Stimulated activated naive CD8-positive, alpha-beta T cell treated with anti-CD3 and anti-CD28 coated beads, Interleukin-15, amount 100 ng/mL, for 72 hours (primary cell): ENCODE results near the gene CARNS1.
"Not testable (repeated sequence)": the region's sequence is repeated elsewhere in the genome, so short reads cannot be mapped to it uniquely, and the experiment has no call there.

Experiments used
- ATAC-seq: fragments of 150-1000 bp; cut with Tn5 transposase; 2 replicates; pipeline ENCODE4 v1.10.0; 2021; ENCODE audit warnings: mild to moderate bottlenecking, moderate library complexity
- DNase-seq, 2 donors: peaks; one replicate each; pipeline ENCODE4 v3.0.0; 2021 to 2022
- H3K27ac Mint-ChIP-seq, 2 donors: one replicate each; pipeline ENCODE4 v1.8.0; 2022; ENCODE audit warnings: mild to moderate bottlenecking in 2 of 2, mixed read lengths in 2 of 2, moderate library complexity in 2 of 2
- H3K27me3 Mint-ChIP-seq: one replicate; pipeline ENCODE4 v1.8.0; 2022; ENCODE audit warnings: mixed read lengths
- H3K4me1 Mint-ChIP-seq: one replicate; pipeline ENCODE4 v1.8.0; 2022; ENCODE audit warnings: mild to moderate bottlenecking, mixed read lengths
- H3K4me3 Mint-ChIP-seq, 2 donors: one replicate each; pipeline ENCODE4 v1.8.0; 2022; ENCODE audit warnings: mild to moderate bottlenecking in 2 of 2, mixed read lengths in 2 of 2, moderate library complexity in 1 of 2
- H3K9me3 Mint-ChIP-seq, 2 donors: one replicate each; pipeline ENCODE4 v1.8.0; 2022; ENCODE audit warnings: mixed read lengths in 2 of 2

Gene CARNS1

DNA sequence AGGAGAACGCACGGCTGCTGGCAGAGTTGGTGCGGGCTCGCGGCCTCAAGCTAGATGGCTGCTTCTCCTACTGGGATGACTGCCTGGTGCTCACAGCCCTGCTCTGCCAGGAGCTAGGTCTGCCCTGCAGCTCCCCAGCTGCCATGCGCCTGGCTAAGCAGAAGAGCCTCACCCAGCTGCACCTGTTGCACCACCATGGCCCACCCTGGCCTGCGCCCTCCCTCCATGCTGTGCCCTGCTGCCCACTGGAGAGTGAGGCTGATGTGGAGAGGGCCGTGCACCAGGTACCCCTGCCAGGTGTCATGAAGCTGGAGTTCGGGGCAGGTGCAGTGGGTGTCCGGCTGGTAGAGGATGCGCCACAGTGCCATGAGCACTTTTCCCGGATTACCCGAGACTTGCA is 8.0 kb downstream of the CARNS1 start:
- no peak for ATAC-seq
- H3K9me3 Mint-ChIP-seq = no peaks in the 10 kb centered on the region
- H3K4me3 Mint-ChIP-seq = no peak overlapping the region
- H3K27ac Mint-ChIP-seq = no peak overlapping the region
- H3K4me1 Mint-ChIP-seq = peaks cover 71% of the 10 kb centered on the region
- no peaks in the 10 kb centered on the region for H3K27me3 Mint-ChIP-seq
- DNase-seq = no peak

DNA sequence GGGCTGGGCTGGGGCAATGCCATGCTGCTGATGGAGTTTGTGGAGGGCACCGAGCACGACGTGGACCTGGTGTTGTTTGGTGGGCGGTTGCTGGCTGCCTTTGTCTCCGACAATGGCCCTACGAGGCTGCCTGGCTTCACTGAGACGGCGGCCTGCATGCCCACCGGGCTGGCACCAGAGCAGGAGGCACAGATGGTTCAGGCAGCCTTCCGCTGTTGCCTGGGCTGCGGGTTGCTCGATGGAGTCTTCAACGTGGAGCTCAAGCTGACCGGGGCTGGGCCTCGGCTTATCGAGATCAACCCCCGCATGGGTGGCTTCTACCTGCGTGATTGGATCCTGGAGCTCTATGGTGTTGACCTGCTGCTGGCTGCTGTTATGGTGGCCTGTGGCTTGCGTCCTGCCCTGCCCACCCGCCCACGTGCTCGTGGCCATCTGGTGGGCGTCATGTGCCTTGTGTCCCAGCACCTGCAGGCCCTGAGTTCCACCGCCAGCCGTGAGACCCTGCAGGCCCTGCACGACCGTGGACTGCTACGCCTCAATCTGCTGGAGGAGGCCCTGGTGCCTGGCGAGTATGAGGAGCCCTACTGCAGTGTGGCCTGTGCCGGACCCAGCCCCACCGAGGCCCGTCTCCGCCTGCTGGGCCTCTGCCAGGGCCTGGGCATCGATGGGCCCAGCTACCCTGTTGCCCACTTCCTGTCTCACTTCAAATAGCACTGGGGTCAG is 8.6 kb downstream of the CARNS1 start:
- no peaks in the 10 kb centered on the region for H3K27me3 Mint-ChIP-seq
- ATAC-seq (no peak), DNase-seq (no peak)
- peaks cover 67% of the 10 kb centered on the region for H3K4me1 Mint-ChIP-seq
- H3K27ac Mint-ChIP-seq = no peak overlapping the region
- no peaks in the 10 kb centered on the region for H3K9me3 Mint-ChIP-seq
- H3K4me3 Mint-ChIP-seq = no peak overlapping the region

DNA sequence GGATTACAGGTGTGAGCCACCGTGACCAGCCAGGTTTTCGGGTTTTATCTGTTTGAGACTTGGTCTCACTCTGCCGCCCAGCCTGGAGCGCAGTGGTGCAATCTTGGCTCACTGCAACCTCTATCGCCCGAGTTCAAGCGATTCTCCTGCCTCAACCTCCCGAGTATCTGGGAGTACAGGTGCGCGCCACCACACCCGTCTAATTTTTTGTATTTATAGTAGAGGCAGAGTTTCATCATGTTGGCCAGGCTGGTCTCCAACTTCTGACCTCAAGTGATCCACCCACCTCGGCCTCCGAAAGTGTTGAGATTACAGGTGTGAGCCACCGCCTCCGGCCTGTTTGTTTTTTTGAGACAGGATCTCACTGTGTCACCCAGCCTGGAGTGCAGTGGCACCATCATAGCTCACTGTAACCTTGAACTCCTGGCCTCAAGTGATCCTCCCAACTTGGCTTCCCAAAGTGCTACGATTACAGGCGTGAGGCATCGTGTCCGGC is 11.9 kb downstream of the CARNS1 start:
- H3K4me1 Mint-ChIP-seq = peaks cover 77% of the 10 kb centered on the region
- peak in 1 of 2 donors; percentile 27 for DNase-seq
- ATAC-seq, H3K27me3 Mint-ChIP-seq, H3K9me3 Mint-ChIP-seq: not testable (repeated sequence)
- H3K4me3 Mint-ChIP-seq = peak overlapping the region; percentile 89 to 95
- peak overlapping the region; percentile 96 to 97 for H3K27ac Mint-ChIP-seq

DNA sequence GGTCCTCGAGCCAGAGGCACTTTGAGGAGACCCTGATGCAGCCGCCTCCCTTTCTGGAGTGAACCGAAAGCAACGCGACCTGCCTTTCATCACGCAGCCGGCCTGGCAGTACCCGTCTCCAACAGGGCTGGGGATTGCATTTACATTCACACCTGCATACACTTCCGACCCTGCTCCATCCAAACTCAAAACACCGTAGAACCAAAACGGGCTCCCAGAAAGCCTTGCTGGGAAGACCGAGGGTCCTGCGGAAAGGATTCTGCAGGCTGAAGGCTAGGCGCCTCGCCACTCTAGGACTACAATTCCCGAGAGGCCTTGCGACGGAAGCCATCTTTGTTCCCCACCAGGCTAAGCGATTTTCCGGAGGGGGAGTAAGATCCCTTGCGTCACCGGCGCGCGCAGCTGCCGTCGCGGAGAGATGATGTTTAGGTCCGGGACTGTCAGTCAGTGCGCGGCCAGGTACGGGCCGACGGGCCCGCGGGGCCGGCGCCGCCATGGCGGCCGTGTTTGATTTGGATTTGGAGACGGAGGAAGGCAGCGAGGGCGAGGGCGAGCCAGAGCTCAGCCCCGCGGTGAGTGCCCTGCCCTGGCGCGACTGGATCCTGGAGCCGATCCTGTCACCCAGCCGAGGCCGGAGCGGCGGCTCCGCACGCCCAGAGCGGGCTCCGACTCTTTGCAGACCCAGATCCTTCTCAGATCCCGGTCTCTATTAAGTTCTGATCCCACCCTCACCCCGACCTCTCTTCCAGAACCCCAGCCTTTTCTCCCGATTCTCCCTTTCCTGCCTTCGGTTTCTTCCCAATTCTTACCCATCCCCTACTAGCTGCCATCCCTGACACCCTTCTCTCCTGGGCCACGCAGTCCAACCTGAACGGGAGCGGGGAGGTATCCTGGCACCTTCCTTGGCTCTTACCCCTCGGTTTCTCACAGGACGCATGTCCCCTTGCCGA is 12.8 kb downstream of the CARNS1 start, which contains the start of gene RPS6KB2:
Gene RPS6KB2, plus strand, starts transcription at position 443 of the 950 bp plus-strand sequence. Its CDS starts 52 bp downstream, at position 495.
- peak; percentile 98 for DNase-seq
- peak; percentile 93 for ATAC-seq
- Mint-ChIP-seq H3K4me3 (peak within 1 kb of the TSS; percentile 89 to 95), H3K27me3 (no peaks in the 10 kb centered on the region), H3K9me3 (no peaks in the 10 kb centered on the region), H3K27ac (peak within 1 kb of the TSS; percentile 96 to 97), H3K4me1 (peaks cover 77% of the 10 kb centered on the region)

DNA sequence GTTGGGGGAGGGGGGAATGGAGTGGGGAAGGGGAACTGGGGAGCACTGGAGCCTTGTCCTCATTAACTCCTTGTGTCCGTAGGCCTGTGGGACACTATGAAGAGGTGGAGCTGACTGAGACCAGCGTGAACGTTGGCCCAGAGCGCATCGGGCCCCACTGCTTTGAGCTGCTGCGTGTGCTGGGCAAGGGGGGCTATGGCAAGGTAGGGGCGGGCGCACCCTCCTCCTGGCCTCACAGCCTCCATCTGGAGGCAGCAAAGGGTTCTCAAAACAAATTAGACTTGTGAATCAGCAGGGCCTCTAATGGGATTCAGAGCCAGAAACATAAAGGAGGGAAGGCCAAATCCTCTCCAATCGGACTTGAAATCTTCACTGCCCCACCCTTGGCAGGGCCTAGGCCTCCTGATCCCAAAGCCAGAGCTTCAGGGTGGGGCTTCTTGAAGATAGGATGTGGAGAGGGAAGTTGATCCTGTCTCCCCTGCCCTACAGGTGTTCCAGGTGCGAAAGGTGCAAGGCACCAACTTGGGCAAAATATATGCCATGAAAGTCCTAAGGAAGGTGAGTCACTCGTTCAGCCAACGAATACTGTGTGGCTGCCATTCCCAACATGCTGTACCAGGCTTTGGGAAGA is 13.7 kb downstream of the CARNS1 start:
- DNase-seq (no peak), ATAC-seq (no peak)
- Mint-ChIP-seq H3K27me3 (no peaks in the 10 kb centered on the region), H3K27ac (peak overlapping the region; percentile 95 to 97), H3K4me1 (peaks cover 84% of the 10 kb centered on the region), H3K4me3 (peak overlapping the region; percentile 89 to 95), H3K9me3 (no peaks in the 10 kb centered on the region)

DNA sequence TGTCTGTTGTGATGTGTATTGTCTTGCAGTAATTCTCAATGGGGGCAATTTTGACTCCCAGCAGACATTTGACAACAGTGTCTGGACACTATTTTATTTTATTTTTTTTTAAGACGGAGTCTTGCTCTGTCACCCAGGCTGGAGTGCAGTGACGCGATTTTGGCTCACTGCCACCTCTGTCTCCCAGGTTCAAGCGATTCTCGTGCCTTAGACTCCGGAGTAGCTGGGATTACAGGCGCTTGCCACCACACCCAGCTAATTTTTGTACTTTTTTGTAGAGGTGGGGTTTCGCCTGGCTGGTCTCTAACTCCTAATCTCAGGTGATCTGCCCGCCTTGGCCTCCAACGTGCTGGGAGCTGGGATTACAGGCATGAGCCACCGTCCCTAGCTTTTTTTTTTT is 14.2 kb downstream of the CARNS1 start:
- DNase-seq (no peak), ATAC-seq (no peak)
- peak overlapping the region; percentile 52 to 95 for H3K4me3 Mint-ChIP-seq
- no peaks in the 10 kb centered on the region for H3K27me3 Mint-ChIP-seq
- peak overlapping the region; percentile 49 to 80 for H3K27ac Mint-ChIP-seq
- H3K4me1 Mint-ChIP-seq = peaks cover 85% of the 10 kb centered on the region
- H3K9me3 Mint-ChIP-seq = no peaks in the 10 kb centered on the region

DNA sequence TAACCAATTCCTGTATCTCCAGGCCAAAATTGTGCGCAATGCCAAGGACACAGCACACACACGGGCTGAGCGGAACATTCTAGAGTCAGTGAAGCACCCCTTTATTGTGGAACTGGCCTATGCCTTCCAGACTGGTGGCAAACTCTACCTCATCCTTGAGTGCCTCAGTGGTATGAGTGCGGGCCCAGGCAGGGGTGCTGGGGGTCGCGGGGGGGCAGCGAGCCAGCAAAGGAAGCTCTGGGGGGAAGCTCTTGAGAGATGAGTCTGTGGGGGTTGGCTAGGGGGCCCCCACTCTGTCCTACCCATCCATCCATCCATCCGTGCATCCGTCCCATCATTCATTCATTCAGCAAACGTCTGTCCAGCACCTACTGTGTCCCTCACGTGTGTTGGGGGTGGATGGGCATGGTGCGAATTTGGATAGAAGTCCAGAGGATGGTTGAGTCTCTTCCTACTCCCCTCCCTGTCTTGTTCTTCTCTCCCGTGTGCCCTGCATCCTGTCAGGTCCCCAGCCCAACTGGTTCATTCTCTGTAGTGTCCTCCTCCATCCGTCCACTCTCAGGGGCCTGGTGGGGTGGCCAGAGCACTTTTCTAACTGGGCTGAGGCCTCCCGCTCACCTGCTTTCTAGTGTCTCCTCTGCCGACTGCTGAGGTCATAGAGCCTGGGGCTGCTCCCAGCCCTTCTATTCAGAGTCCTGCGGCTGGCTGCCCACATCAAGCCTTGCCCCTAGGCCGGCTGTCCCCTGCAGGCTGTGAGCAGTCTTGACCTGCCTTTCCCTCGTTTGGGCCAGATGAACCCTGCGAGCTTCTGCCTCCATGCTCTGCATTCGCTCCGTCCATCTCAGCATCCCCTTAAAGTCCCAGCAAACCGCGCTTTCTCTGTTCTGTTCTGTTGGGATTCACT is 16.1 kb downstream of the CARNS1 start:
- no peak for ATAC-seq
- peak overlapping the region in 1 of 2 donors; percentile 17 for H3K4me3 Mint-ChIP-seq
- peak overlapping the region; percentile 10 to 86 for H3K27ac Mint-ChIP-seq

DNA sequence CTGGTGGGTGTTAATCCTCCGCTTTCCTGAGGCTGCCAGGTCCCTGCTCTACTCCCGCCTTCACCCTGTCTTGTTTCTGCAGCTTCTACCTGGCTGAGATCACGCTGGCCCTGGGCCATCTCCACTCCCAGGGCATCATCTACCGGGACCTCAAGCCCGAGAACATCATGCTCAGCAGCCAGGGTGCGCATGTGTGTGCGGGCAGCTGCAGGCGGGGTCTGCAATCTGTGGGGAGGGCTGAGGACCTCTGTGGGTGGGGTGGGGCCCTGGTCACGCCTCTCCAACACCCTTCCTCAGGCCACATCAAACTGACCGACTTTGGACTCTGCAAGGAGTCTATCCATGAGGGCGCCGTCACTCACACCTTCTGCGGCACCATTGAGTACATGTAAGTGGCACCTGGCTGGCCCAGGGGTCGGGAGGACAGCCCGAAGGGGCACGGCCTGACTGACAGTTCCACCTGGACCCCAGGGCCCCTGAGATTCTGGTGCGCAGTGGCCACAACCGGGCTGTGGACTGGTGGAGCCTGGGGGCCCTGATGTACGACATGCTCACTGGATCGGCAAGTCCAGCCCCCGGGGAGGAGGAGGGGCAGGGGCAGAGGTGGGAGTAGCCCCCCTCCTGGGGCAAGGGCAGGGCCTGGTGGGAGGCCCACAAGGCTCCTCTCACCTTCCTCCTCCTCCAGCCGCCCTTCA is 17.3 kb downstream of the CARNS1 start:
- no peak for ATAC-seq
- peak overlapping the region in 1 of 2 donors; percentile 85 for H3K4me3 Mint-ChIP-seq
- no peaks in the 10 kb centered on the region for H3K27me3 Mint-ChIP-seq
- H3K4me1 Mint-ChIP-seq = peaks cover 76% of the 10 kb centered on the region
- peak overlapping the region in 1 of 2 donors; percentile 86 for H3K27ac Mint-ChIP-seq
- no peak for DNase-seq
- H3K9me3 Mint-ChIP-seq = no peaks in the 10 kb centered on the region

More for the DNA sequence above, 16.1 kb downstream of the CARNS1 start:
- H3K4me1 Mint-ChIP-seq = peaks cover 81% of the 10 kb centered on the region
- H3K27me3 Mint-ChIP-seq = no peaks in the 10 kb centered on the region
- no peaks in the 10 kb centered on the region for H3K9me3 Mint-ChIP-seq
- DNase-seq = no peak

DNA sequence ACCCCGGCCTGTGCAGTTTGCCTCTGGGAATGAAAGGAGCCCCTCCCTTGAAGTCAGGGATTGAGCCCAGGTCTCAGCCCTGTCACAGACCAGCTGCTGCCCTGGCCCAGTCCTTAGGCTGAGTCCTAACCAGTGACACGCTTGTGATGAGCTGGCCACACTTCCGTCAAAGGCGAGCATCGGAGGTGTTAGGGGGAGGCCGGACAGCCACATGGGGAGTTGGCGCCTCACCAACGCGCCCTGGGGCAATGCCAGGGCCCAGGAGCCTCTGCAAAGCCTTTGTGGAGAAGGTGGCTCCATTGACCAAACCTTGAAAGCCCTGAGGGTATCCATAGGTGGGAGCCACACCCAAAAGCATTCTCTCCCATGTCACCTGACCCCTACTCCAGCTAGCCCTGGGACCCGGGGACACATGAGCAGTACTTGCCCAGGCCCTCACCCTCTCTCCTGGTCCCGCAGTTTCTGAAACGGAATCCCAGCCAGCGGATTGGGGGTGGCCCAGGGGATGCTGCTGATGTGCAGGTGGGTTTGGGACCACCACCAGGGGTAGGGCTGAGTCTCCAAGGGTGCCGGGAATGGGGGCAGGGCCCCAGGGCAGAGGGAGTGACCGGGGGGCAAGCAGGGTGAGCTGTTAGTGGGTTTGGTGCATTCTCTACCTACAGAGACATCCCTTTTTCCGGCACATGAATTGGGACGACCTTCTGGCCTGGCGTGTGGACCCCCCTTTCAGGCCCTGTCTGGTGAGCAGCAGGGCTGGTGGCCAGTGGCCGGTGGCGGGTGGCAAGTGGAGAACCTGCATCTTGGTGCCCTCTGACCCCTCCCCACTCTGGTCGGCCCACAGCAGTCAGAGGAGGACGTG is 18.3 kb downstream of the CARNS1 start:
- H3K27me3 Mint-ChIP-seq = no peaks in the 10 kb centered on the region
- H3K9me3 Mint-ChIP-seq = no peaks in the 10 kb centered on the region
- peak overlapping the region; percentile 85 to 88 for H3K4me3 Mint-ChIP-seq
- H3K4me1 Mint-ChIP-seq = peaks cover 83% of the 10 kb centered on the region
- DNase-seq (peak in 1 of 2 donors; percentile 38), ATAC-seq (no peak)
- H3K27ac Mint-ChIP-seq = peak overlapping the region; percentile 33 to 89

DNA sequence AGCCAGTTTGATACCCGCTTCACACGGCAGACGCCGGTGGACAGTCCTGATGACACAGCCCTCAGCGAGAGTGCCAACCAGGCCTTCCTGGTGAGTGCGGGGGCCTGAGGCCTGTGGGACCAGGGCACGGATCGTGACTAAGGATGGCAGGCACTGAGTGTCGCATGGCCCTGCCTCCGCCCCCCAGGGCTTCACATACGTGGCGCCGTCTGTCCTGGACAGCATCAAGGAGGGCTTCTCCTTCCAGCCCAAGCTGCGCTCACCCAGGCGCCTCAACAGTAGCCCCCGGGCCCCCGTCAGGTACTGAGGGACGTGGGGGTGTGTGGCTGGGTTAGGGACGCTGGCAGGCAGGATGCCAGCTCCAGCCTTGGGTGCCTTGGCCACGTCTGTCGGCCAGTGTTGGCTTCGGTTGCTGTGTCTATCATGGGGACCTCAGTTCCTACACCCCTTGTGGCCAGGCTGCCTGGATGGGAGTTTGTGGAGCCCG is 19.0 kb downstream of the CARNS1 start:
- no peak for ATAC-seq
- H3K4me1 Mint-ChIP-seq = peaks cover 84% of the 10 kb centered on the region

DNA sequence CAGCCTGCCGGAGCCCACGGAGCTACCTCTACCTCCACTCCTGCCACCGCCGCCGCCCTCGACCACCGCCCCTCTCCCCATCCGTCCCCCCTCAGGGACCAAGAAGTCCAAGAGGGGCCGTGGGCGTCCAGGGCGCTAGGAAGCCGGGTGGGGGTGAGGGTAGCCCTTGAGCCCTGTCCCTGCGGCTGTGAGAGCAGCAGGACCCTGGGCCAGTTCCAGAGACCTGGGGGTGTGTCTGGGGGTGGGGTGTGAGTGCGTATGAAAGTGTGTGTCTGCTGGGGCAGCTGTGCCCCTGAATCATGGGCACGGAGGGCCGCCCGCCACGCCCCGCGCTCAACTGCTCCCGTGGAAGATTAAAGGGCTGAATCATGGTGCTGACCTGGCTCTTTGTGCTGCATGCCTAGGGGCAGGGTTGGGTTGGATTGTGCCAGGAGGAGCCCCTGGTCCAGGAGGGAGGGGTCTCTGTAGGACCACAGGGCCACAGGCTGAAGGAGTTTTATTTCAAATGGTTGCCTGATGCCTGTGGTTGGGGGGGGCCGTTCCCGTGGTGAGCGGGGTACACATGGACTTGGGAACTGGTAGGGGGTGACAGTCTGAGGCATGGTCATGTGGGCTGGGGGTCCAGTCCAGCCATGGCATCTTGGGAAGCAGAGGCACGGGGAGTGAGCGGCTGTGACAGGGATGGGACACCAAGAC is 19.7 kb downstream of the CARNS1 start:
- peak overlapping the region; percentile 85 to 88 for H3K4me3 Mint-ChIP-seq
- H3K27me3 Mint-ChIP-seq = no peaks in the 10 kb centered on the region
- ATAC-seq (no peak), DNase-seq (no peak)
- H3K9me3 Mint-ChIP-seq = no peaks in the 10 kb centered on the region
- H3K27ac Mint-ChIP-seq = peak overlapping the region; percentile 86 to 88
- H3K4me1 Mint-ChIP-seq = peaks cover 86% of the 10 kb centered on the region

More for the DNA sequence above, 19.0 kb downstream of the CARNS1 start:
- Mint-ChIP-seq H3K27ac (peak overlapping the region; percentile 19 to 89), H3K9me3 (no peaks in the 10 kb centered on the region), H3K27me3 (no peaks in the 10 kb centered on the region), H3K4me3 (peak overlapping the region; percentile 85 to 88)
- peak in 1 of 2 donors; percentile 45 for DNase-seq

DNA sequence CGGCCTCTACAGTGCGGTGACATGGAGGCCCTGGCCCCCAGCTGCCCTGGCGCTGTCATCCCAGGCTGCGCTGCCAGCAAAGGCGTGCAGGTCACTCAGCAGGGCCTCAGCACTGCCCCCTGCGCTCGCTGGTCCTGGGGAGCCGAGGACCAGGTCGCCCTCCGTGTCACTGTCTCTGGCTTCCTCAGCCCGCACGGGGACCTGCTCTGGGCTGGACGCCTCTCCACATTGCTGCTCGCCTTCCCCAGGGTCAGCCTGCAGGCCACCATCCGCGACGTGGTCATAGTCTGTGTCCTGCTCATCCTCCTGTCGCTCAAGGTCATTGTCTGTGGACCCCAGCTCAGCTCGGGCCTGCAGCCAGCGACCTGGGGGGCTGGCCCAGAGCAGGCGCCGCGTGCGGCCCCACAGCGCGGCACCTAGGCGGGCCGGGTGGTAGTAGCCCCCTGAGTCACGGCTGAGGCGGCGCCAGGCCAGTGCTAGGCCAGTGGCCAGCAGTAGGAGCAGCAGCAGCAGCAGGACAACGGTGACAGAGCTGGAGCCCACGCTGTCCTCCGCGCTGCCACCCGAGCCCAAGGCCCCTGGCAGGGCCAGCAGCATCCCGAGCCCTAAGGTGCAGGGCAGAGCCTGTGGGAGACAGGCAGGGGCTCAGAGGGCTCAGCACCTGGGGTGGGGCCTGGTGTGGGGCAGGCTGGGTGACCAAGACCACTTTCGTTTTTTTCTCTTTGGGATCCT is 20.4 kb downstream of the CARNS1 start:
- Mint-ChIP-seq H3K27ac (peak overlapping the region; percentile 88 to 89), H3K9me3 (no peaks in the 10 kb centered on the region), H3K4me1 (peaks cover 86% of the 10 kb centered on the region), H3K4me3 (peak overlapping the region; percentile 85 to 88), H3K27me3 (no peaks in the 10 kb centered on the region)
- ATAC-seq (peak; percentile 8), DNase-seq (no peak)
